GM19395 (cell line): Measurements from ENCODE around the gene OVCH2.
"Not testable (repeated sequence)": the region's sequence is repeated elsewhere in the genome, so short reads cannot be mapped to it uniquely, and the experiment has no call there.

ENCODE experiments used
- ATAC-seq: cut with Tn5 transposase; IDR thresholded peaks from one replicate; pipeline ENCODE4 v1.9.1; 2021; ENCODE audit warnings: mild to moderate bottlenecking, moderate library complexity; ENCODE audit not compliant: unreplicated experiment

Gene OVCH2

DNA sequence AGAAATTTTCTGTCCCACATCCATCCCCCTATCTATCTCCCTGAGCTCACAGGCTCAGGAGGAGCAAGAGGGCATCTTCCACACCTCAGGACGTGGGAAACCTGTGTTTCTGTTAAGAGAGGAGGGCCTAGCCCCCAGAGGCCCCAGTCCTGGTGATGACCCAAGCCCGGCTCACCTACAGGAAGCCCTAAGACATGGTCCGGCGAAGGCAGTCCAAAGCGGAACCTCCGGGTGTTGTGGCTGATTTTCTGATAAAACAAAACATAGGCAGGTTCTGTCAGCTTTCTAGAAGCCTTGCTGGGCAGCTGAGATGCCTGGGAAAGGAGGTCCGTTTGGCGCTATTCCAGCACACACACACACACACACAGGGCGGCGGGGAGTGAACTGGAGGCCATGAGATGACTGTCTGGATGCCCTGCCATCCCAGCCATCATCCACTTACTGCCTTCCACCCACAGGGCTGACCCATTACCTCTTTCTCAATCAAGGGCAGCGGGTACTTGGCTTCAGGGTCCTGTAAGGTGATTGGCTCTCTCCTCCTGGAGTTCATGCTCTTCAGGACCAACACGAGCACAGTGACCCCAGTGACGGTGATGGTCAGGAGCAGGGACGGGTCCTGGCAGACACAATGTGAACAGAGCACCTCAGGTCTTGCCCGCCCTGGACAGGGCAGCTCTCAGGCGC lies 33.9 kb downstream of the OVCH2 start:
- ATAC-seq: peak; percentile 8

GRCh38 chr11:7671347-7672215 lies 34.7 kb downstream of the OVCH2 start:
- peak; percentile 56 for ATAC-seq

GRCh38 chr11:7670641-7671040 lies 35.6 kb downstream of the OVCH2 start:
- ATAC-seq: no peak

GRCh38 chr11:7668911-7669310 lies 37.4 kb downstream of the OVCH2 start:
- no peak for ATAC-seq

- no peak for ATAC-seq
Measured at GRCh38 chr11:7668464-7668863, 37.8 kb downstream of the OVCH2 start.

GRCh38 chr11:7667460-7667859 lies 38.8 kb downstream of the OVCH2 start:
- ATAC-seq: no peak

DNA sequence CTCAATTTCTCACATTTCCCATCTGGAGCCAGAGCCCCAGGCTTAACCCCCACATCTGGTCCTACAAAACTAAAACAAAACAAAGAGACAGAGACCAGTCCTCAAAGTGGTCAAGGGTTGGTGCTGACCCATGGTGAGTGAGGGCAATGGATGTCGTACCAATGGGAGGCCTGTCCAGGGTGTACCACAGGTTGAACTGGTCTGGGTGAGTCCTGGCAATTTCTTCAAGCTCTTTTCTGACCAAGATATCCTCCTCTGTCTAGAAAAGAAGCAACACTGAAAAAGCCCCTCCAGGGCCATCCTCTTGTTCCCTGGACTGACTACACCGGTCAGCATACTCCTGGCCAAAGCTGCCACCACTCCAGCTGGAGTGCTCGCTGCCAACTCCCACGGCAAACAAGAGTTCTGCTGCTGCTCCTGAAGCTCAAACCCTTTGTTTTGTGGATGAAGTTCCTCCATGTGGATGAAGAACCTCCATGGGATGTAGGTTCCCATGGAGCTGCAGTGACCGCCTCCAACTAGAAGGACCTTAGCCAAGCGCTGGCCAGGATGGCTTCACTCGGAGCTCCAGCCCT lies 39.9 kb downstream of the OVCH2 start:
- ATAC-seq: no peak

DNA sequence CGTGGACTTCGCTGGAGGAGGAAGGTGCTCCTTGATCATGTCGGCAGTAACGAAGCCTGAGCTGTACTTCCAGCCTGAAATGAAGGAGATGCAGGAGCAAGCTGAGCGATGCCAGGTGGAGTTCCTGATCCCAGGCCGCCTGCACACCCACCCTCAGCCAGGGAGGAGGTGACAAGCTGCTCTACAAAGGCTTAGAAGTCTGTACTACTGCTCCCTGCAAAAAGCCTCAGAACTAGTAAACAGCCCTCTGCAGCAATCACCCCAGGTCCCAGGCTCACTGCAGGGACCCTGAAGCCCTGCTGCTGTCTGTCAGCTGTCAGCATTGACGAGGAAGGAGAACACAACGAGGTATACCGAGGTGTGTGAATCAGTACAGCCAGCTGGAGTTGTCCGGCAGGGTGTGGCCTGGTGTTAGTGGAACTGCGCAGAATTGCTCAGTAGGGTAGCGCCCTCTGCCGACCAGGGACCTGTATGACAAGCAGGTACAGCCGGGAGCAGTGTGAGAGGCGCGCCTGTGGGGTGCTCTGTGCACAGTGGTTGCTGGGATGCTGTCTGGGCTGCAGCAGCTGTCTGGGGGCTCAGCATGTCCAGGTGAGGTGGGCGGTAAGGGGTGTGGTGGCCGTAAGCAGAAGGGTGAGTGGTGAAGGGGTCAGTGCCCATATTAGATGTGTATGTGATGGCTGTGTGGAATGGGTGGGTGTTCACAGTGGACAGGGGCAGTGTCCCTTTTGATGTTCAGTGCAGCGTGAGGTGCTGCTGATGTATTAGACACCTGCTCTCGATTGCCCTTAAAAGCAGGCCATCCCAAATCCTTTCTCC lies 40.6 kb downstream of the OVCH2 start:
- peak; percentile 98 for ATAC-seq

DNA sequence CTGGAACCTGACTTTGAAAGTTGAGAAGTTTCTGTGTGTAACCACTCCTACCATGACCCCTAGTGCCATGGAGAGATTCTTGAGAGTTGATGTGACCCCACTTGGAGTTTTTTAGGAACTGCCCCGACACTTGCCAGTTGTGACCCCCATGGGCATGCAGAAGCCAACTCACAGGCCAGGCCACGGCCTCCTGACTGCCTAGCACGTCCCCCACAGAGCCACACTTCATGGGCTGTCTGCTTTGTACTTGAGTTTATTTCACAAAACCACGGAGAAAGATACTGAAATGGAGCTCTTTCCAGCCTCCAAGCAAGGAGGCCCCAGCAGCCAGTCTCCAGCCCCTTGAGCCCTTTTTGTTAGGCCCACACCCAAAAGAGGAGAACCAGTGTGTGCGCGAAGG lies 41.4 kb downstream of the OVCH2 start:
- no peak for ATAC-seq

- not testable (repeated sequence) for ATAC-seq
Measured at GRCh38 chr11:7663531-7663930, 42.7 kb downstream of the OVCH2 start.

- ATAC-seq: no peak
Measured at GRCh38 chr11:7657306-7658025, 48.8 kb downstream of the OVCH2 start.

- no peak for ATAC-seq
Measured at GRCh38 chr11:7656704-7657103, 49.6 kb downstream of the OVCH2 start.

DNA sequence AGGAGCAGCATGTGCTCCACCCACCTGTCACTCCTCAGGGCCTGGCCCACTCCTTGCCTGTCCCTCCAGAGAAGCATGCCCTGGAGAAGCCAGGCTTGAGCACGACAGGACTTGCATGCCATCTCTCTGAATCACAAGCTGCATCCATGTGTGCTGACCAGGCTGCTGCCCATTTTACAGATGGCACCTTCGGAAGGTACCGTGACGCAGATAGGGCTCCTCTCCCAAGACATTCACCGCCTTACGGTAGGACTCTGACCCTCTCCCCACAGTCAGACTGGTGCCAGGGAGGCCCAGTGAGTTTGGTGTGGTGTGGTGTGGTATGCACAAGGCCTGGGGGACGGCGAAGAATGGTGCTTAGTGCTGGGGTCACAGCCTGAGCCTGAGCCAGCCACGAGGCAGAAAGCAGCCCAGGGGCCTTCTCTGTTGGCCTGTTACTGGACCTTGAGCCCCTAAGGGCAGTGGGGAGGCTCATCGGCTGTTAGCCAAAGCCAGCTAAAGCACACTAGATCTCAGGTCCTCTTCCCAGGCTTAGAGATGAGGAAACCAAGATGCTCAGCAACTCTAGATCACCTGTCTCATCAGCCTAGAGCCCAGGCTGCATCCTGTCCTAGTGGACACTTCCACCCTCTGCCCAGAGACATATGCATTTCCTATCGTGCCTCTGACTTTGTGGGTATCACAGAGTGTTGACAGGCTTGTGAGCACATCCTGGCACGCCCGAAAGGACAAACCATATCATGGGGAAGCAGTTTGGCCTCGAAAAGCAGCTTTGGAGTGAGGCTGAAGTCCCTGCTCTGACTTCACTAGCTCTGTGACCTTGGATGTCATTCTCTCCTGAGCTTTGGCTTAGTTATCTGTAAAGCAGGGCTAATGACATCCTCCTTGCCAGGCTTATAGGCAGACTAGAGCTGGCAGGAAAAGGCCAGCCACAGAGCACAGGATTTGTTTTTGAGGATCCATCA lies 50.7 kb downstream of the OVCH2 start:
- ATAC-seq: no peak

- ATAC-seq: no peak
Measured at GRCh38 chr11:7654195-7654705, 52.0 kb downstream of the OVCH2 start.

DNA sequence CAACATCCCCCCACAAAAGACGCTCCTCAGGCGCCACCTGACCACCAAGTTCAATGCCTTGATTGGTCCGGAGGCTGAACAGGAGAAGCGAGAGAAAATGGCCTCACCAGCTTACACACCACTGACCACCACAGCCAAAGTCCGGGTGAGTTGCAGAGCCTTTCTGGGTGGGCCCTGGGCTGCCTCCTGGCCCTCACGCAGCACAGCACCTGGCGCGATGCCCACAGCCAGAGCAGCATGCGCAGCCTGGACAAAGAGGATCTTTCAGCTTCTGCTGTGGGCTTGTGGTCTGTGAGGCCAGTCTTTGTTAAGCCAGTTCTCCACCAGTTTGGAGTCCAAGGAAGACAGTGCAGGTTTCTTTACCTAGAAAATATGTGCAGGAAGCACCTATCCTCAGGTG lies 54.6 kb downstream of the OVCH2 start:
- ATAC-seq: no peak

- ATAC-seq: no peak
Measured at GRCh38 chr11:7651140-7651551, 55.1 kb downstream of the OVCH2 start.

- ATAC-seq: no peak
Measured at GRCh38 chr11:7648264-7648663, 58.0 kb downstream of the OVCH2 start.

DNA sequence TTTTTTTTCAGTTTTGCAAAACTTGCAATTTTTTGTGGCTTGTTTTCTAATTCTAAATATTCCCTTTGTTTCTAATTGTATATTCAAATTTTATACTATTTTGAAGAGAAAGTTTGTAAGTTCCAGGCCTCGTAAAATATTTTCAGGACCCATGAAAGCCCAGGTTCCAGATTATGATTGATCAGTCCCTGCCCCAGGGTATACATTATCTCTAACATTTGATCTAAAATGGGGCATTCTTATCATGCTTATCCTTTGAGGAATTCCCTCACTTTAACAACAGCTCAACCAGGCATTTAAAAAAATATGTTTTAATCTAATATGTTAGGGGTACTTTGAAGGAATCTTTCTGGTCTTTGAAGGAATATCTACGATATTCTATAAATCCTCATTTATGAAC lies 59.4 kb downstream of the OVCH2 start:
- ATAC-seq: no peak

DNA sequence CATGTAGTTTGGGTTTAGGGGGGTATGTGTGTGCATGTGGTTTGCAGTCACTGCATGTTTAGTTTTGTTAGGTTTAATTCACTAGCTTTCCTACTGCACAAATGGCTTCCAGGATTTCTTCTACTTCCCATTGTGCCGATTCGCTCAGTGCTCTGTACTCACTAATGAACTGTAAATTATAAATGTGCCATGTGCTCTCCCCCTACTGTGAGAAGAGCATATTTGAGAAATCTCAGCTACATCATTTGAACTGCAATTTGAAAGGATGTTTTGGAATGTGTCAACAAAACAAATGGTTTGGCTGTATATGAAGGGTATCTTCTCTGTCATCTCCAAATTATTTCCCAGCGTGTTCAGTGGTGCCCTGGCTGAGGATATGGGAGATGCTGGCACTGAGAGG lies 61.1 kb downstream of the OVCH2 start:
- no peak for ATAC-seq
